HG02571 (cell line): ENCODE results near the gene PTPRD.

Experiments
- ATAC-seq: cut with Tn5 transposase; IDR thresholded peaks from one replicate; pipeline ENCODE4 v1.9.1; 2021; ENCODE audit warnings: mild to moderate bottlenecking, moderate library complexity; ENCODE audit not compliant: unreplicated experiment

The PTPRD gene

GRCh38 chr9:8855046-8855445 lies 1757.8 kb downstream of the PTPRD start:
- no peak for ATAC-seq

GRCh38 chr9:8852301-8852864 lies 1760.4 kb downstream of the PTPRD start:
- ATAC-seq: no peak

DNA sequence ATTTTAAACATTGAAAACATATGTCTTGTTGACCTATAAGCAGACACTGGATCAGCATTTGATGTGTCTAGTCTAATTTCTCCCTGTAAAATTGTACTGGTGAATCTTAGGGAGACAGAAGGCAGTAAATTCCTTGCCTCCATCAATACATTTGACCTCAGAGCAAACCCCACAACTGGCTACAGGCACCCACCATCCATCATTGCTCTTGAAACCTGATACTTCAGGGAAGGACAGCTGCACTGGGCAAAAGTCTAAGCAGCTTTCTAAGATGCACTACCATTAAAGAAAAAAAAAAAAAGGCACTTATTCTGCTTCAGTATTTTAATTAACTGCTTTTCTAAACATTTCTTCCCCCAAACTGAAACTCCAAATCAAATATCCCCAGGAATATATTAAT lies 1761.9 kb downstream of the PTPRD start:
- no peak for ATAC-seq

- ATAC-seq: no peak
Measured at GRCh38 chr9:8845808-8846207, 1767.0 kb downstream of the PTPRD start.

DNA sequence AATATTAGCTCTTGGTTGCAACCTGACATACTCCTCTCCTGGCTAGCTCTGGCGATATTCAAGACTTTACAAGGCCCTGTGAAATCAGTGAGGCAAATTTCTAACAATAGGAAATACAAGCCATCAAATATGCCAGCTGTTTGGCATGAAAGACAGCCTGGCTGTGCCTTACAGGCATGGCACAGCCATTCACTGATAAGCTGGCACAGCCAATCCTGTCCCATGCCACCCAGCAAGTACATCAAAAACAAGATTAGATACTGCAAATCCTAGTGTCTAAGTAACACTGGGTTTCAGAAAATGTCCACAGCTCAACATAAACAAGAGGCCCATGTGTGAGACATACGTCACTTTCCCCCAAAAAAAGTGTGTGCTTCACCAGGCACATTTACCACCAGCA lies 1767.4 kb downstream of the PTPRD start:
- no peak for ATAC-seq

GRCh38 chr9:8844549-8844948 lies 1768.3 kb downstream of the PTPRD start:
- no peak for ATAC-seq

- no peak for ATAC-seq
Measured at GRCh38 chr9:8842402-8843193, 1770.2 kb downstream of the PTPRD start.

DNA sequence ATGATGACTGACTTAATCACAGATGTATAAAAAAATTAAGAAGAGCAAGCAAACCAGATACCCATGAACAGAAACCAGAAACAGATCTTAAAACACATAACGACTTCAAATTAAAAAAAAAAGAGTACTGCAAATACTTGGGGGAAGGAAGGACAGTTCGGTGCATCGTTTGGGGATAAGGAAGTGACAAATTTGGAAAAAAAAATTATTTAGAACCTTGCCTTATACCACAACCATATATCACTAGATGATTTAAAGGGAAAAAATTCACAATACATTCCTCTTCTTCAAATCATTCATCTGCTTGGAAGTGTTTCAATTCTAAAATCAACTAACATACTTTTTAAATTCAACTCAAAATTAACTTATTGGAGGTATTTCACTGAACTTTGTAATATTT lies 1774.7 kb downstream of the PTPRD start:
- ATAC-seq: no peak

- ATAC-seq: no peak
Measured at GRCh38 chr9:8835291-8835690, 1777.5 kb downstream of the PTPRD start.

DNA sequence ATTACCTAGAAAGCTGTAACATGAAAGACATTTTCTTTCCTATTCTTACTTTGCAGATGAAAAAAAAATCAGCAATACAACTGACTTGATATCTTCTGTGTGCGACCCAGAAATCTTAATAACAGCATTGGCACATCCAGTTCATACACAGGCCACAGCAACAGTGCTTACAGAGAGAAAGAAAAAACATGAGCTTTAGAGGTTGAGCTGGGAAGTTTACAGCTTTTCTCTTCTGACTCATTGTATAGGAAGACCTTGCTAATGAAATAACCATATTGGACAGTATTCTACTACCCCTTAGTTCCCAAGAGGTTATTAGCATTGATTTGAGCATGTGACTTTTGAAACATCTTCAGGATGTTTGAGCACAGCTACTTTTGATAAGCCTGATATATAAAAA lies 1779.8 kb downstream of the PTPRD start:
- ATAC-seq: no peak

- no peak for ATAC-seq
Measured at GRCh38 chr9:8832386-8832785, 1780.4 kb downstream of the PTPRD start.

GRCh38 chr9:8831568-8831967 lies 1781.2 kb downstream of the PTPRD start:
- no peak for ATAC-seq

DNA sequence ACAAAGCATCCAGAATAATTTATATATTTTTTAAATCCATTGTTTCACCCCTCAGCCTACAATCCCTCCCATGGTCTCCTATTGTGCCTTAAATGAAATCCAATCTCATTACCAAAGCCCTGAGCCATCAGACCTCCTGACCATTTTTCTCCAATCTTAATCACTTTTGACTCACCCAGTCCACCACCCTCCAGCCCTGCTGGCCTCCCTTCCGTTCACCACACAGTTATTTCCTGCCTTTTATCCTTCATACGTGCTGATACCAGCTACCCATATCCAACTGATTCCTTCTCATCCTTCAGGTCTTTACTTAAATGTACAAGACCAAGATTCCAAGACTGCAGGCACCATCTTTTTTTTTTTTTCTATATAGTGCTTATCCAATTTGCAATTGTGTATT lies 1786.5 kb downstream of the PTPRD start:
- ATAC-seq: no peak

- ATAC-seq: no peak
Measured at GRCh38 chr9:8825585-8826147, 1787.1 kb downstream of the PTPRD start.

GRCh38 chr9:8823131-8823895 lies 1789.5 kb downstream of the PTPRD start:
- no peak for ATAC-seq

- ATAC-seq: no peak
Measured at GRCh38 chr9:8822667-8823025, 1790.2 kb downstream of the PTPRD start.

GRCh38 chr9:8821910-8822666 lies 1790.7 kb downstream of the PTPRD start:
- ATAC-seq: no peak

GRCh38 chr9:8817335-8817734 lies 1795.5 kb downstream of the PTPRD start:
- ATAC-seq: no peak

- ATAC-seq: no peak
Measured at GRCh38 chr9:8816361-8816760, 1796.4 kb downstream of the PTPRD start.

DNA sequence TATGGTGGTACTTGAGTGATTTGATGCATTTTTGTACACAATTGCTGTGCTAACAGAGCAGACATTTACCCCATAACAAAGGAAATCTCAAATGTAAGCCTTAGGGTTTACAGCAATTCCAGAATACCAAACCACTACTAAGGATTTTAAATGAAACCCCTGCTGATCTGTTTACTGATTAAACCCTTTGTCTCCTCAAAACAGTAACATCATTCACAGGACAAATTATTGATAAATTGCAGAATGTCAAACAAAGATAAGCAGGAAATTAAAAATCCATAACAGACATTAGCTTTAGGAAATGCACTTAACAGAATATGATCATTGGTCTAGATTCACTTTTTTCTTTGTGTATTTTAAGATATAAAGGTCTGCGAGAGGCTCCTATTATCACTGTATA lies 1796.9 kb downstream of the PTPRD start:
- no peak for ATAC-seq

DNA sequence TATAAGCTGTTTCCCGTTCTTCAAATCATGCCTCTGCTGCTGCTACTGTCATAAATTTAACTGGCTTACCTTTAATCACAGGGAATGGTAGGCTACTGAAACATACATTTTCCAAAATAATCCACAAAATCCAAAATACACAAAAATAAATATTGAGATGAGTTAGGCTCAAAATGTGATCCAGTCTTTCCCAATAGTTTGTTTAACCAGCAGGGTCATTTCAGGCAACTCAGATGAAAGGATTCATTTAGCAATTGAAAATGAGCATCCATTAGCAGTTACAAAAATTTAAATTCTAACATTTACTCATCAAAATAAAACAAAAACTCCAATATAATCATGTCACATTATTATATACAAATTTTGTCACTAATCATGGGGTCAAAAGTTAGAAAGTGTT lies 1797.6 kb downstream of the PTPRD start:
- ATAC-seq: no peak
